GM13976 (cell line): ENCODE data around the gene CRADD.

Source experiments
- DNase-seq: peaks from one replicate; pipeline ENCODE4 v3.0.0; 2012; ENCODE audit warnings: low spot score
- in situ Hi-C: fragments of 300-500 bp; cut with MboI; formaldehyde crosslinking; loops from one replicate; pipeline ENCODE4 v1.12.0; 2022; ENCODE audit warnings: low sequenced_read_pairs, mixed read lengths, inconsistent platforms; ENCODE audit not compliant: unreplicated experiment
- TF ChIP-seq, protein P1 (sequence below): IDR thresholded peaks from 2 replicates; pipeline ENCODE4 v1.5.1; 2012; ENCODE audit warnings: borderline replicate concordance, mild to moderate bottlenecking; ENCODE audit not compliant: insufficient read depth; ENCODE audit errors: extremely low read depth, missing control alignments, control extremely low read depth

Gene CRADD

GRCh38 chr12:93803424-93803807, 126.2 kb downstream of the CRADD start:
- no peak for DNase-seq
- in situ Hi-C loops: no loop called here
- TF ChIP-seq, protein P1, sequence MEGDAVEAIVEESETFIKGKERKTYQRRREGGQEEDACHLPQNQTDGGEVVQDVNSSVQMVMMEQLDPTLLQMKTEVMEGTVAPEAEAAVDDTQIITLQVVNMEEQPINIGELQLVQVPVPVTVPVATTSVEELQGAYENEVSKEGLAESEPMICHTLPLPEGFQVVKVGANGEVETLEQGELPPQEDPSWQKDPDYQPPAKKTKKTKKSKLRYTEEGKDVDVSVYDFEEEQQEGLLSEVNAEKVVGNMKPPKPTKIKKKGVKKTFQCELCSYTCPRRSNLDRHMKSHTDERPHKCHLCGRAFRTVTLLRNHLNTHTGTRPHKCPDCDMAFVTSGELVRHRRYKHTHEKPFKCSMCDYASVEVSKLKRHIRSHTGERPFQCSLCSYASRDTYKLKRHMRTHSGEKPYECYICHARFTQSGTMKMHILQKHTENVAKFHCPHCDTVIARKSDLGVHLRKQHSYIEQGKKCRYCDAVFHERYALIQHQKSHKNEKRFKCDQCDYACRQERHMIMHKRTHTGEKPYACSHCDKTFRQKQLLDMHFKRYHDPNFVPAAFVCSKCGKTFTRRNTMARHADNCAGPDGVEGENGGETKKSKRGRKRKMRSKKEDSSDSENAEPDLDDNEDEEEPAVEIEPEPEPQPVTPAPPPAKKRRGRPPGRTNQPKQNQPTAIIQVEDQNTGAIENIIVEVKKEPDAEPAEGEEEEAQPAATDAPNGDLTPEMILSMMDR: no peak

GRCh38 chr12:93804392-93805179, 127.4 kb downstream of the CRADD start:
- in situ Hi-C loops: no loop called here
- no peak for DNase-seq
- TF ChIP-seq, protein P1: no peak

GRCh38 chr12:93805736-93806141, 128.6 kb downstream of the CRADD start:
- TF ChIP-seq, protein P1: no peak
- in situ Hi-C loops: no loop called here
- DNase-seq: no peak

- no peak for DNase-seq
- in situ Hi-C loops: no loop called here
- TF ChIP-seq, protein P1: no peak
Observed at GRCh38 chr12:93807354-93807753, 130.2 kb downstream of the CRADD start.

- TF ChIP-seq, protein P1: no peak
- no peak for DNase-seq
- in situ Hi-C loops: no loop called here
Observed at GRCh38 chr12:93808169-93808899, 131.2 kb downstream of the CRADD start.

DNA sequence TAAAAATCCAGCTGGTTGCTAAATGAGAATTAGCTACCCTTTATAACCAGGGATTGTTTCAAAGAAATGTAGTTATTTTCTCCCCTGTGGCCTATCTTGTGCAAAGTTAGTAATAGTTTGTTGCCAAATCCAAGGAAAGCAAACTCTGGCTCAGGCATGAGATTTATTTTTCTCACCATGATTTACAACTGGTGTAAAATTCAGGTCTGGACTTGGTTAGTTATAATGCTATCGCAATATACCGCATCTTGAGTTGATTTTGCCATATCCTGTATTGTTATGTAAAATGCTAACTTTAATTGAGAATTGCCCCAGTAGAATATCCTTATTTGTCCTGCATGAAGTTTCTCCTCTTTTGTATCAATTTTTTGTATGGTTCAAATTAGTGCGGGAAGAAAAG, 135.5 kb downstream of the CRADD start:
- DNase-seq: no peak
- TF ChIP-seq, protein P1: no peak
- in situ Hi-C loops: no loop called here
